Measurements from ENCODE around the gene SLC2A1. TPM values are rescaled to one million over a fixed set of nuclear protein-coding genes. Genes with fewer than 3 reads are reported as not detected.

SLC2A1 gene
- total and polyA plus RNA-seq, 9 of the 15 experiments (the other 6 are each of a cell fraction or from before 2014, with no cell fraction given) = 12.6 to 153 (median 48.0) TPM

GRCh38 chr1:42966688-42967612, 8.3 kb upstream of the SLC2A1 start (continued):
- TF ChIP-seq SAP30 (IDR thresholded peaks at IDR 0.05; ENCODE audit: borderline replicate concordance, insufficient read depth, low read depth, low read length, poor library complexity, severe bottlenecking) (no peak), MIER1 (IDR thresholded peaks at IDR 0.05; ENCODE audit: low read depth) (no peak), ZNF766 (CRISPR knock-in tag; conservative IDR thresholded peaks at IDR 0.05) (peak; percentile 93), AFF4 (CRISPR knock-in tag; IDR thresholded peaks at IDR 0.05) (no peak), NRF1 (conservative IDR thresholded peaks at IDR 0.05 in 1 of 2, IDR thresholded peaks at IDR 0.05 in 1 of 2) (0 out of 4 replicates have a peak, but pooled peaks of 1 of the 2 experiments have one; percentile 3), KAT8 (IDR thresholded peaks at IDR 0.05; ENCODE audit: low read depth) (no peak), CBX2 (IDR thresholded peaks at IDR 0.05; ENCODE audit: insufficient read depth, low read length, poor library complexity, severe bottlenecking) (no peak), CBX3 (IDR thresholded peaks at IDR 0.05; ENCODE audit: borderline replicate concordance in 1 of 2, low read length in 2 of 2) (peak in 1 of 2 experiments; percentile 68; a peak in 1 of 3 replicates), HDAC3 (IDR thresholded peaks at IDR 0.05; ENCODE audit: borderline replicate concordance, partially characterized antibody) (no peak), E2F8 (IDR thresholded peaks at IDR 0.05; ENCODE audit: low read depth, partially characterized antibody) (no peak), EZH2 (IDR thresholded peaks at IDR 0.05; ENCODE audit: borderline replicate concordance, low read depth, low read length) (no peak), CHD4 (IDR thresholded peaks at IDR 0.05; ENCODE audit: insufficient read depth, insufficient replicate concordance, low read depth, low read length, poor library complexity, severe bottlenecking) (no peak), ZNF444 (CRISPR knock-in tag; IDR thresholded peaks at IDR 0.05) (no peak), HDGF (IDR thresholded peaks at IDR 0.05) (no peak), ZKSCAN3 (CRISPR knock-in tag; IDR thresholded peaks at IDR 0.05) (no peak), JUN (IDR thresholded peaks at IDR 0.05; ENCODE audit: borderline replicate concordance, low read depth, low read length) (peak; percentile 96), JUN (CRISPR knock-in tag; IDR thresholded peaks at IDR 0.05; ENCODE audit: borderline replicate concordance) (no peak)
- TF ChIP-seq, protein P1, sequence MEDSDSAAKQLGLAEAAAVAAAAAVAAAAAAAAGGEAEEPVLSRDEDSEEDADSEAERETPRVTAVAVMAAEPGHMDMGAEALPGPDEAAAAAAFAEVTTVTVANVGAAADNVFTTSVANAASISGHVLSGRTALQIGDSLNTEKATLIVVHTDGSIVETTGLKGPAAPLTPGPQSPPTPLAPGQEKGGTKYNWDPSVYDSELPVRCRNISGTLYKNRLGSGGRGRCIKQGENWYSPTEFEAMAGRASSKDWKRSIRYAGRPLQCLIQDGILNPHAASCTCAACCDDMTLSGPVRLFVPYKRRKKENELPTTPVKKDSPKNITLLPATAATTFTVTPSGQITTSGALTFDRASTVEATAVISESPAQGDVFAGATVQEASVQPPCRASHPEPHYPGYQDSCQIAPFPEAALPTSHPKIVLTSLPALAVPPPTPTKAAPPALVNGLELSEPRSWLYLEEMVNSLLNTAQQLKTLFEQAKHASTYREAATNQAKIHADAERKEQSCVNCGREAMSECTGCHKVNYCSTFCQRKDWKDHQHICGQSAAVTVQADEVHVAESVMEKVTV (CRISPR knock-in tag; IDR thresholded peaks at IDR 0.05) = no peak
